Measurements from ENCODE around the gene PSMD10. TPM values are rescaled to one million over a fixed set of nuclear protein-coding genes. Genes with fewer than 3 reads are reported as not detected.
A peak's percentile ranks its signal among the peaks of the same experiment; 100 is the strongest.

PSMD10 gene
- total and polyA plus RNA-seq, 8 donors = 44.8 to 85.0 (median 71.7) TPM

- no peaks in the 10 kb centered on the region for H3K9me3 ChIP-seq
- peaks cover 0 to 7% of the 10 kb centered on the region in 2 donors for H3K27me3 ChIP-seq
- no peak for TF ChIP-seq CTCF (IDR thresholded peaks at IDR 0.05)
- H3K4me1 ChIP-seq = no peaks in the 10 kb centered on the region
- no peak overlapping the region for H3K4me3 ChIP-seq
- intact Hi-C loops (cut with DNase I) = no loop called here
- no peak overlapping the region for H3K27ac ChIP-seq
- no peaks in the 10 kb centered on the region for H3K36me3 ChIP-seq
- ATAC-seq (peak; percentile 40), DNase-seq (no peak)
These were observed 20.5 kb downstream of the PSMD10 start for GRCh38 chrX:108070891-108071290.

GRCh38 chrX:108068121-108068520, 23.2 kb downstream of the PSMD10 start:
- no peak for ATAC-seq

GRCh38 chrX:108064613-108065012, 26.7 kb downstream of the PSMD10 start:
- no peak for DNase-seq
- no peaks in the 10 kb centered on the region for H3K36me3 ChIP-seq
- no peak for ATAC-seq
- no peak overlapping the region for H3K27ac ChIP-seq
- no peak for TF ChIP-seq CTCF (IDR thresholded peaks at IDR 0.05)
- intact Hi-C loops (cut with DNase I) = no loop called here
- H3K4me1 ChIP-seq = no peaks in the 10 kb centered on the region
- H3K4me3 ChIP-seq = no peak overlapping the region
- peaks cover 0 to 6% of the 10 kb centered on the region in 2 donors for H3K27me3 ChIP-seq
- no peaks in the 10 kb centered on the region for H3K9me3 ChIP-seq

More at GRCh38 chrX:108068121-108068520, 23.2 kb downstream of the PSMD10 start:
- TF ChIP-seq CTCF (IDR thresholded peaks at IDR 0.05) = no peak
- no peak overlapping the region for H3K27ac ChIP-seq
- no peak overlapping the region for H3K4me3 ChIP-seq
- H3K36me3 ChIP-seq = no peaks in the 10 kb centered on the region
- intact Hi-C loops (cut with DNase I) = no loop called here
- DNase-seq = no peak
- peaks cover 0 to 7% of the 10 kb centered on the region in 2 donors for H3K27me3 ChIP-seq
- H3K4me1 ChIP-seq = no peaks in the 10 kb centered on the region
- H3K9me3 ChIP-seq = no peaks in the 10 kb centered on the region

- TF ChIP-seq CTCF (IDR thresholded peaks at IDR 0.05) = no peak
- no peak overlapping the region for H3K27ac ChIP-seq
- no peak overlapping the region for H3K4me3 ChIP-seq
- H3K9me3 ChIP-seq = no peaks in the 10 kb centered on the region
- intact Hi-C loops (cut with DNase I) = no loop called here
- ATAC-seq (no peak), DNase-seq (no peak)
- no peaks in the 10 kb centered on the region for H3K4me1 ChIP-seq
- no peaks in the 10 kb centered on the region for H3K36me3 ChIP-seq
- peaks cover 0 to under 1% of the 10 kb centered on the region in 2 donors for H3K27me3 ChIP-seq
These were observed 27.3 kb downstream of the PSMD10 start for GRCh38 chrX:108064001-108064400.

GRCh38 chrX:108059801-108060200, 31.5 kb downstream of the PSMD10 start:
- ATAC-seq = no peak
- Histone ChIP-seq H3K4me3 (no peak overlapping the region), H3K4me1 (no peaks in the 10 kb centered on the region), H3K27me3 (no peaks in the 10 kb centered on the region), H3K27ac (no peak overlapping the region), H3K9me3 (no peaks in the 10 kb centered on the region), H3K36me3 (no peaks in the 10 kb centered on the region)
- intact Hi-C loops (cut with DNase I) = no loop called here
- DNase-seq = no peak
- no peak for TF ChIP-seq CTCF (IDR thresholded peaks at IDR 0.05)

Data from left lung (tissue), 10 donors.